ELF-1 (cell line): ENCODE results near the gene PLOD2.

ENCODE experiments used
- DNase-seq: peaks from one replicate; pipeline ENCODE4 v3.0.0-alpha.2; 2016; ENCODE audit warnings: low read depth, low spot score

Gene PLOD2

DNA sequence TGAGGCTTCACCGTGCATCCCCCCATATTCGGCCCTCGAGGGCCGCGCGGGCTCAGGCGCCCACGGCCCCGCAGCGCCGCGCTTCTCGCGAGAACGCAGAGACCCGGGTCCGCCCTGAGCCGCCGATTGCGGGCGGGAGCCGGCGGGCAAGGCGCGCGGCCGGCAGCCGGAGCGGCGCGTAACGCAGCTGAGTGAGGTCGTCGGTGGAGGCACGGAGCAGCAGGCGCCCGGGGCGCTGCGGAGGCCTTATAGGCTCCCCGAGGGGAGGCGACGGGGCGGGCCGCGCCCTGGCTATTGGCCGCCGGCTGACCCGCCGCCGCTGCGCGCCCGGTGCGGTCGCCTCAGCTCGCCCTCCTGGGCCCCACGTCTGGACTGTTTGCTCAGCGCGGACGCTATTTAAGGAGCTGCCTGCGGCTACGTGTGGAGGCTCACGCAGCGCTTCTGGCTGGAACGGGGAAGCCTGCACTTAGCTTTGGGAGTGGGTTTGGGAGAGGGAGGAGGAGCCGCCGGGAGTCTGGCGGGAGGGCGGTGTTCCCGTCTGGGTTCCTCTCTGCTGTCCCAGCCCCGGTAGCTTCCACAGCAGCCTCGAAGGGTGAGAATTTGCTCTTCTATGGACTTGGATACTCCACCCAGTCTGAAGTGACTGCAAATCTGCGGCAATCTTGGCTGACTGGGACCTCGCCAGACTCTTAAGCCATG lies at the start of gene PLOD2:
Gene PLOD2, minus strand, starts transcription at position 221 of the 699 bp plus-strand sequence. Its CDS starts 195 bp downstream, at position 26.
- DNase-seq: peak; percentile 90

GRCh38 chr3:146209371-146209770 lies 48.4 kb upstream of the PLOD2 start:
- no peak for DNase-seq

- DNase-seq: no peak
Observed at GRCh38 chr3:146203776-146204175, 42.8 kb upstream of the PLOD2 start.

GRCh38 chr3:146200461-146201220 lies 39.7 kb upstream of the PLOD2 start:
- DNase-seq: no peak

GRCh38 chr3:146199762-146200161 lies 38.8 kb upstream of the PLOD2 start:
- DNase-seq: no peak

DNA sequence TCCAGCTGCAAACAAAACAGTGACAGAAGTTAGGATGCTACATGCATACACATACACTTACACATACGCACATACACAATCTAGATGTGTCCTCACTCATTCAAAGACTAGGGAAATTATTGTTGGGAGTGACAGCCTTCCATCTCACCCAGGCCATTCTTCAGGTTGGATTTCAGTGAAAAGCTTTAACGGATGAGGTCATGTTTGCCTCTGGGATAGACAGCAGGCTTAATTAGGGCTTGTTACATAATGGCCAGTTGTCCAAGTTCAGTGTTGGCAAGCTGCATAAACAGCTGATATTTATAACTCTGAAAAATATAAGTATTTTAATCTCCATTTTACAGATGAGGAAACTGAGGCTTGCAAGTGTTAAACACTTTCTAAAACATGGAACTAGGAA lies 35.8 kb upstream of the PLOD2 start:
- no peak for DNase-seq

GRCh38 chr3:146195605-146196004 lies 34.6 kb upstream of the PLOD2 start:
- no peak for DNase-seq

- no peak for DNase-seq
Observed at GRCh38 chr3:146195030-146195429, 34.0 kb upstream of the PLOD2 start.

- DNase-seq: no peak
Observed at GRCh38 chr3:146191051-146191450, 30.1 kb upstream of the PLOD2 start.

- peak; percentile 58 for DNase-seq
Observed at GRCh38 chr3:146189519-146190173, 28.7 kb upstream of the PLOD2 start.

DNA sequence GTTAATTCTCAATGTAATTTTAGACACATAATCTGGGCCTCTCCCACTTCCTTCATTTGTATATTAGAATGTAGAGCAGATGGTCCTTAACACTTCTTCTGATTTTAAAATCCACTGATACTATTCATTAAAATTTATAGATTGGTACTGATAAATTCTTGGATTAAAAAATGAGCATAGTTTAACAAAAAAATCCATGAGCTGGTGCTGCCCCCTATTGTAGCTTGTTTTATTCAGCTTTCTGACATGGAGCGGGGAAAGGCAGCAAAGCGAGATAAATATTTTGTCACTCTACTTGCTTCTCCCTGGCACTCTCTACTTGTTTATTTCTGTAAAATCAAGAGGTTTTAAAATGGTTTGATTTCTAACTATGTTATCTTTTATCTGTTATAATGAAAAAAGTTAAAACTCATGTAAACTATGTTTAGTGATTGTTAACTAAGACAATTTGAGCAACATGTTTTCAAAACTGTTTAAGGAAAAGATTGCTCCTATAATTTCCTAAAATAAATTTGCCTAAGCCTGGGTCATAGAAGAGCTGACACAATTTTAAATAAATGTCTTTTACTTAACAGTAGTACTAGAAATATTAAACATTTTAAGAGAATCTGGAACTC lies 26.5 kb upstream of the PLOD2 start:
- DNase-seq: no peak

DNA sequence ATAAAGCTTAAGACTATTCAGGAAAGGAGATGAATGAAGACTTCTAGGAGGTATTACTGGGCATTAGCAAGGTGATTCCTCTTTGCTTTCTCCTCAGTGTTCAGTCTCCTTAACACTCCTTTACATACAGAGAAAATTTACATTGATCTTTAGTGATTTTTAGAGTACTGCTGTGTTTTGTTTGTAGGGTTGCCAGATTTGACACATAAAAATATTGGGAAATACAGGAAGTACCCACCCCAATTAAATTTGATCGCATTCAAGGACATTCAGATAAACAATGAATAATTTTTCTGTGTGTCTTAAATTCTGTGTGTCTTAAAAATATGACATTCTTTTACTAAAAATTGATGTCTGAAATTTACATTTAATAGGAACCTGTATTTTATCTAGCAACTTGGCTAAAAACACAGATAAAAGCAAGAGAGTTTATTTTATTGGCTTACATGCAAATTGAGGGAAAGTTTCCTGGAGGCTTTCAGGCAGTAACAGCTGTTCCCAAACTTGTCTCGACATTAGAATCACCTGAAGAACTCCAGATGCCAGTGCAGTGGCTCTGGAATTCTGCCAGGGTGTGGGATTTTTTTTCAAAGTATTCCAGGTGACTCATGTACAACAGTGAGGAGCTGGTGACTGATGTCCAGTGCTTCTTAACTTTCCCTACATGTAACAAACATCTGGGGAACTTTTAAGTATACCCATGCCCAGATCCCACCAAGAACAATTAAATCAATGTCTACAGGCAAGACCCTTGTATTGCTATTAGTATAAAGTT lies 23.4 kb upstream of the PLOD2 start:
- DNase-seq: peak; percentile 30

DNA sequence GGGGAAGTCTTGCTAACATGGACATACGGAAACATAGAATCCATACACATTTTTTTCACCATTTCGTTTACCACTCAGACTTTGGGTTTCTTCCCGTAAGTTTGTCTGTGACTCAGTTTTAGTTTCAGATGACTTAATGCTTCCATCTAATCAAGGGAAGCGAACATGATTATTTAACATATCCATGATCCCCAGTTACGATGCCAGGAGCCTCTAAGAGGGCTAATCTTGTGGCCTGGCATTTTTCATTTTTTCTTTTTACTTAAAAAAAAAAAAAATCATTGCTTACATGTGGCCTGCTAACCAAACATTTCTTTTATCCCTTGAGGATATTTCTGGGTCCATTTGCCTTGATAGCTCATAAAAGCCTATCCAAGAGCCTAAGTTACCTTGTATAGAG lies 20.2 kb upstream of the PLOD2 start:
- no peak for DNase-seq

GRCh38 chr3:146180376-146180775 lies 19.4 kb upstream of the PLOD2 start:
- DNase-seq: no peak

DNA sequence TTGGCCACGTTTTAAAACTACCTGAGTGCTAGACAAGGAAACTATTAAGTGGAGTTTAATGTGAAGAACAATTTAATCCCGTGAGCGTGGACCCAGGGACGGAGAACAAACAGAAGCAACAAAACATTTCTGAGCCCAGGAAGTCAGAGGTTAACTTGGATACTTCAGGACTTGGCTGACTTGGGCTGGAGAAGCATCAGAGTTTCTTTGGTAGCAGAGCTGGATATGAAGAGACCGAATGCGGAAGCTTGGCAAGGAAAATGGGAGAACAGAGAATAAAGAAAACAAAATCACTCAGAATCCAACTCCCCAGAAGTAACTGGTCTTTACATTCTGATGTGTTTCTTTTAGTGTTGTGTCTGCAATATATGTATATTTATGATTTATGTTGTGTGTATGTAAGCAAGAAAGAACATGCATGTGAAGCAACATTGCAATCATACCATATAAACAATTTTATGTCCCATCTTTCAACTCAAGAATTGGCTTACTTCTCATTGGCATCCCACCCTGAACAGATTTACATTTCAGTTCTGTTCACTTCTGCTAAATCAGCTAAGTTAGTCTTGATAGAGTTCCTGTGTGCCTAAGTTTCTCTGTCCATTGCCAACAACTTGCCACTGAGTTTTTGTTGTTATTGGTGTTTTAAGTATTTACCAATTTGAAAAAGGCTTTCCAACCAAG lies 17.2 kb upstream of the PLOD2 start:
- DNase-seq: no peak

DNA sequence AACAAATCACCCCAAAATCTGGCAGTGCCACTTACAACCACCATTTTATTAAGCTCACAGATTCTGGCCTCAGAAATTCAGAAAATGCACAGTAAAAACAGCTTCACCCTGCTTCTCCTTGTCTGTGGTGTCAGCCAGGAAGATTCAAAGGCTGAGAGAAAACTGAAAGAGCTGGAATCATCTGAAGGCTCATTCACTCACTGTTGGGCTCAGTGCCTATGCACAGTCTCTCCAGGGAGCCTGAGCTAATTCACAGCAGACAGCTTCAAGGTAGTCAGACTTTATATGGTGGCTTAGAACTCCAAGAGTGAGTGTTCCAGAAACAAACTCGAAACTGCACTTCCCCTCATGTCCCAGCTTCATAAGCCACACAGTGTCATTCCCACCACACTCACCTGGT lies 16.5 kb upstream of the PLOD2 start:
- DNase-seq: no peak

DNA sequence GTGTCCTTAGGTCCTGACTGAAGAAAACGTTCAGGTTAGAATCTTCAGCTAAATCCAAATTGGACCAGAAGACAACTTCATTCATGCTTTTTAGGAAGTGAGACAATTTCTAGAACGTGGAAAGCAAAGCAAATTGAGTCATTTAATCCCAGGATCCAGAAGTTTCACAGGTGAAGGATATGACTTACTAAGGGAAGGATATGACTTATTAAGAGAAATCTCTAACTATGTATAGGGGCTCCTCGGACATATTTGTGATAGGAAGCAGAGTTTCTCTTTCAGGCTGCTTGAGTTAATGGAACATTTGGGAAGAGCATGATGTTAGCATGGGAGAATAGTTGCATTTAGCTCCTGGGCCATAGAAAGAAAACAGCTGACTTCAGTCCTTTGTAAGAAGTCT lies 16.1 kb upstream of the PLOD2 start:
- no peak for DNase-seq

DNA sequence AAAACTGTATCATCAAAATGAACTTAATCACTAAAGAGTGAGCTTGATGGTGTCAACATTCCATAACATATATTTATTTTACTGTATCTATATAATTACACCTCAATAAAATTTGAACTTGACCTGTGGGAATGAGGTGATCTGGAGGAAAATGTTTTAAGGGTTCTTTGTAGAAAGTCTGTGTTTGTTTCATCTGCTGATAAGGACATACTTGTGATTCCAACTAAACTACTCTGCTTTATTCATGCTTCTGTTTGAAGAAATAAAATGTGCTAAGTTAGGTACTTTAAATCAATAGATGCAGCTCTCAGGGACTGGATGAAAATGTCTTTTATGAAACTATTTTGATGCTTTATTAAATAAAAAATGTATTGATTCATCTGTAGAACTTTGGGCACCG lies 11.6 kb upstream of the PLOD2 start:
- no peak for DNase-seq

GRCh38 chr3:146170591-146170990 lies 9.6 kb upstream of the PLOD2 start:
- no peak for DNase-seq

DNA sequence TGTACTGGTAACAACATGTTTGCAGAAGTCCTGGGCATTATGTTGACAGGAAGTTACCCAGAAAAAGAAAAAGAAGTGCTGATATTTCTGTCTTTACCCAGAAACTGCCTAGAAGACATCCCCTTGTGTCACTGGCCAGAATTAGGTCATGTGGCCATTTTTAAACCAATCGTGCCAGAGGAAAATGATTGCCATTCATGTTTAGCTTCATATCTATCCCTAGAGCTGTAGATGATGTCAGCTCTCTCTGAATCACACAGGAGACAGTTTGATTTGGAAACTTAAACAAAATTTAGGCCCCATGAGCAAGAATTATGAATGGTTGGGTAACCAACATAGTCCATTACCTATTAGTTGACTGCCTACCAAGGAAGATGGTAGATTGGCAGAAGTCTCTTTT lies 8.9 kb upstream of the PLOD2 start:
- no peak for DNase-seq

DNA sequence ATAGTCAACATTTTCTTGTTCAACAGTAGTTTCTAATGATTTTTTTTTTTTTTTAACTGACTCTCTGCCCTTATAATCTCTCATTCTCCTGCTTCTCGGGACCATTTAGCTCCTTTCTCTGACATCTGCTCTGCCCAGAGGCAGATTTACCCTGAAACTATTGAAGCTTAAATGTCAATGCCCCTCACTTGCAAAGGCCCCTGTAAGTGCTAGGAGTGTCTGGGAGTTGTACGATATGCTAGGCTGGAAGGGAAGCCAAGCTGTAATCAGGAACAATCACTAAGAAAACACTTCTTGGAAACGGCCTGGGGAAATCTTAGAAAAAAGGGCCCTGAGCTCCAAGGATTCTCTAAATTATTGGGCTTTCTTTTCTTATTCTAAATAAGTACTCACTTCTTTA lies 5.8 kb upstream of the PLOD2 start:
- peak; percentile 28 for DNase-seq
